HCT116 (cell line): ENCODE measurements around the gene HSD3B2. TPM values are rescaled to one million over a fixed set of nuclear protein-coding genes. Genes with fewer than 3 reads are reported as not detected.

Experiments
- ATAC-seq: fragments of 200-7000 bp; cut with Tn5 transposase; 2 replicates; pipeline ENCODE4 v1.9.1; 2020; ENCODE audit warnings: mild to moderate bottlenecking, moderate library complexity
- BruUV-seq: library from RNA; stranded (reverse); fragments of 400-500 nt; replicated peaks from 2 replicates; lab custom pipeline; 2021; lab: Mats Ljungman, UMichigan
- CTCF ChIA-PET: fragments of 300-600 bp; sonication (Branson Sonifier 250); formaldehyde crosslinking; loops from one replicate; lab custom pipeline; 2021; ENCODE audit warnings: antibody characterized with exemption; lab: Charles Lee
- POLR2A ChIA-PET: fragments of 300-600, 350-600 bp; sonication (Branson Sonifier 250); formaldehyde crosslinking; loops from one replicate; lab custom pipeline; 2021; ENCODE audit warnings: antibody characterized with exemption; lab: Charles Lee
- RAD21 ChIA-PET, 2 experiments: fragments of 300-600 bp; sonication (Branson Sonifier 250); formaldehyde crosslinking; loops; one replicate each; lab custom pipeline; 2023; ENCODE audit warnings: low total read pairs in 2 of 2; ENCODE audit not compliant: uncharacterized antibody in 2 of 2, unreplicated experiment in 2 of 2, low non-redundant PET in 1 of 2; lab: Charles Lee
- DNase-seq: peaks from one replicate; pipeline ENCODE4 v3.0.0-alpha.2; 2010; ENCODE audit warnings: low read depth, low spot score
- H2AFZ ChIP-seq: fragments of 200-600 bp; shearing (Covaris generic), sonication (generic); 2 replicates; pipeline ENCODE4 v1.6.1; 2017; ENCODE audit warnings: low read depth, mixed run types, mixed read lengths, antibody characterized with exemption, low read length; ENCODE audit not compliant: poor library complexity, severe bottlenecking
- H3K27ac ChIP-seq: 2 replicates; pipeline ENCODE4 v1.5.1; 2012; ENCODE audit warnings: low read depth, low read length
- H3K27me3 ChIP-seq: fragments of 200-600 bp; sonication (generic); 2 replicates; pipeline ENCODE4 v1.6.1; 2016; ENCODE audit warnings: mixed run types, low read length, mixed read lengths; ENCODE audit not compliant: insufficient read depth
- H3K36me3 ChIP-seq, 2 experiments: fragments of 200-500 bp in 1 of 2; fragments of 200-600 bp in 1 of 2; sonication (Bioruptor generic) in 1 of 2; sonication (generic) in 1 of 2; 2 replicates each; pipeline versions ENCODE4 v1.5.1 to v1.6.1; 2014 to 2016; ENCODE audit warnings: low read length in 2 of 2, inconsistent platforms in 1 of 2, mixed read lengths in 1 of 2, mixed run types in 1 of 2; ENCODE audit not compliant: insufficient read depth in 2 of 2, control insufficient read depth in 1 of 2
- H3K4me1 ChIP-seq, 2 experiments: fragments of 200-600 bp in 1 of 2; sonication (generic) in 1 of 2; 2 replicates each; pipeline versions ENCODE4 v1.5.1 to v1.6.1; 2012 to 2017; ENCODE audit warnings: low read length in 2 of 2, inconsistent platforms in 1 of 2, mild to moderate bottlenecking in 1 of 2, mixed read lengths in 1 of 2, mixed run types in 1 of 2, moderate library complexity in 1 of 2; ENCODE audit not compliant: insufficient read depth in 2 of 2, control insufficient read depth in 1 of 2
- H3K4me2 ChIP-seq: fragments of 200-600 bp; sonication (generic); 2 replicates; pipeline ENCODE4 v1.6.1; 2017; ENCODE audit warnings: mixed run types, low read length, mixed read lengths
- H3K4me3 ChIP-seq, 2 experiments: fragments of 200-600 bp in 1 of 2; sonication (generic) in 1 of 2; replicated peaks in 1 of 2; 2 replicates each; pipeline ENCODE4 v1.5.1; 2011 to 2016; ENCODE audit warnings: low read length in 2 of 2, control low read depth in 1 of 2, low read depth in 1 of 2, mild to moderate bottlenecking in 1 of 2, mixed read lengths in 1 of 2, mixed run types in 1 of 2
- H3K79me2 ChIP-seq: fragments of 200-600 bp; sonication (generic); 2 replicates; pipeline ENCODE4 v1.6.1; 2017; ENCODE audit warnings: mild to moderate bottlenecking, mixed run types, low read length, moderate library complexity, mixed read lengths; ENCODE audit not compliant: insufficient read depth
- H3K9ac ChIP-seq: fragments of 200-600 bp; sonication (generic); 2 replicates; pipeline ENCODE4 v1.6.1; 2016; ENCODE audit warnings: low read length, mixed read lengths
- H3K9me2 ChIP-seq: fragments of 200-600 bp; sonication (generic), shearing (Covaris generic); 2 replicates; pipeline ENCODE4 v1.6.1; 2017; ENCODE audit warnings: mixed run types, mild to moderate bottlenecking, moderate library complexity; ENCODE audit not compliant: insufficient read depth
- H3K9me3 ChIP-seq, 2 experiments: fragments of 200-500 bp in 1 of 2; fragments of 200-600 bp in 1 of 2; sonication (Bioruptor generic) in 1 of 2; sonication (generic) in 1 of 2; 2 replicates each; pipeline ENCODE4 v1.6.1; 2014 to 2017; ENCODE audit warnings: low read length in 2 of 2, mixed read lengths in 2 of 2, inconsistent platforms in 1 of 2, low read depth in 1 of 2, mild to moderate bottlenecking in 1 of 2, mixed run types in 1 of 2, moderate library complexity in 1 of 2; ENCODE audit not compliant: control insufficient read depth in 1 of 2, insufficient read depth in 1 of 2
- H4K20me1 ChIP-seq: fragments of 200-600 bp; sonication (generic), shearing (Covaris generic); 2 replicates; pipeline ENCODE4 v1.6.1; 2017; ENCODE audit warnings: mixed run types, mild to moderate bottlenecking, moderate library complexity; ENCODE audit not compliant: insufficient read depth
- CEBPB ChIP-seq: IDR thresholded peaks from 2 replicates; pipeline ENCODE4 v1.6.1; 2012; ENCODE audit warnings: low read depth
- EZH2 ChIP-seq: fragments of 200-600 bp; sonication (generic); IDR thresholded peaks from 2 replicates; pipeline ENCODE4 v1.6.1; 2017; ENCODE audit warnings: antibody characterized with exemption, mixed run types
- FOSL1 ChIP-seq: IDR thresholded peaks from 2 replicates; pipeline ENCODE4 v1.6.1; 2012; ENCODE audit warnings: low read depth
- JUND ChIP-seq: IDR thresholded peaks from 2 replicates; pipeline ENCODE4 v1.6.1; 2012
- POLR2AphosphoS5 ChIP-seq: IDR thresholded peaks from 2 replicates; pipeline ENCODE4 v1.6.1; 2011; ENCODE audit warnings: mild to moderate bottlenecking, low read depth, low read length, moderate library complexity
- RAD21 ChIP-seq: IDR thresholded peaks from 2 replicates; pipeline ENCODE4 v1.6.1; 2012; ENCODE audit warnings: low read depth, mild to moderate bottlenecking
- REST ChIP-seq: IDR thresholded peaks from 2 replicates; pipeline ENCODE4 v1.6.1; 2012; ENCODE audit warnings: low read depth
- SP1 ChIP-seq: IDR thresholded peaks from 2 replicates; pipeline ENCODE4 v1.6.1; 2012; ENCODE audit warnings: low read depth
- SRF ChIP-seq: IDR thresholded peaks from 2 replicates; pipeline ENCODE4 v1.6.1; 2012; ENCODE audit warnings: low read depth
- TCF7L2 ChIP-seq: IDR thresholded peaks from 2 replicates; pipeline ENCODE4 v1.7.0; 2011; ENCODE audit warnings: borderline replicate concordance, inconsistent platforms; ENCODE audit not compliant: insufficient read depth, insufficient read length; ENCODE audit errors: extremely low read depth
- YY1 ChIP-seq: IDR thresholded peaks from 2 replicates; pipeline ENCODE4 v1.6.1; 2011; ENCODE audit warnings: low read length, low read depth, moderate library complexity, mild to moderate bottlenecking; ENCODE audit not compliant: insufficient replicate concordance; ENCODE audit errors: extremely low read depth
- ZBTB33 ChIP-seq: IDR thresholded peaks from 2 replicates; pipeline ENCODE4 v1.6.1; 2011; ENCODE audit warnings: mild to moderate bottlenecking, low read length, moderate library complexity; ENCODE audit not compliant: insufficient replicate concordance; ENCODE audit errors: extremely low read depth
- intact Hi-C: fragments of 100-400 bp; cut with micrococcal nuclease; formaldehyde crosslinking; loops from 2 replicates; pipeline ENCODE4 v1.10.0; 2022
- total RNA-seq: library from RNA; stranded (reverse); gene quantifications from one replicate; pipeline ENCODE4 v1.2.1, GENCODE V29; 2021; ENCODE audit not compliant: unreplicated experiment
- TF ChIP-seq, protein P1 (sequence below): IDR thresholded peaks from 2 replicates; pipeline ENCODE4 v1.6.1; 2012

The HSD3B2 gene
- total RNA-seq, 1 experiment from 2014 or later, result 1.4 TPM

- TF ChIP-seq REST (no peak), SRF (no peak), TCF7L2 (no peak), YY1 (no peak), RAD21 (no peak), ZBTB33 (no peak), SP1 (no peak), EZH2 (no peak)
Observed at GRCh38 chr1:119368554-119368953, 46.4 kb upstream of the HSD3B2 start, which contains the start of gene HAO2 (continued).

- ChIA-PET CTCF (interaction anchor here (2.0 kb wide), 1 partner anchor 96 kb away, joined by 6 read pairs; no protein-coding TSS in a partner anchor), RAD21 (no interaction called here), POLR2A (no interaction called here)
- H3K4me1 ChIP-seq, result peaks cover 0 to 8% of the 10 kb centered on the region in 2 experiments; a peak in 1 of 4 replicates
- H3K9me3 ChIP-seq, result no peaks in the 10 kb centered on the region
- TF ChIP-seq POLR2AphosphoS5 (no peak), SRF (no peak), CEBPB (no peak), FOSL1 (no peak), JUND (no peak), TCF7L2 (no peak)
- TF ChIP-seq, protein P1, sequence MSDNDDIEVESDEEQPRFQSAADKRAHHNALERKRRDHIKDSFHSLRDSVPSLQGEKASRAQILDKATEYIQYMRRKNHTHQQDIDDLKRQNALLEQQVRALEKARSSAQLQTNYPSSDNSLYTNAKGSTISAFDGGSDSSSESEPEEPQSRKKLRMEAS, result no peak
- DNase-seq (no peak), ATAC-seq (no peak)
- 0 out of 2 replicates have a peak, but pooled peaks cover 7% of the 10 kb centered on the region for H3K27me3 ChIP-seq
- BruUV-seq, result no TSS peak
- no peaks in the 10 kb centered on the region for H3K79me2 ChIP-seq
- H3K9me2 ChIP-seq, result no peaks in the 10 kb centered on the region
- no peaks in the 10 kb centered on the region for H4K20me1 ChIP-seq
- intact Hi-C loops, result no loop called here
- H3K4me2 ChIP-seq, result no peak overlapping the region
- H3K4me3 ChIP-seq, result no peak overlapping the region
- H3K36me3 ChIP-seq, result no peaks in the 10 kb centered on the region
- no peak overlapping the region for H3K9ac ChIP-seq
- H3K27ac ChIP-seq, result no peak overlapping the region
- H2AFZ ChIP-seq, result no peak overlapping the region
Observed at GRCh38 chr1:119370748-119371147, 44.2 kb upstream of the HSD3B2 start.
